Glutamatergic neuron (in vitro differentiated cells): ENCODE results near the gene OLFML2A. TPM values are rescaled to one million over a fixed set of nuclear protein-coding genes. Genes with fewer than 3 reads are reported as not detected.

Experiments
- DNase-seq: peaks from one replicate; pipeline ENCODE4 v3.0.0; 2022
- H3K27ac Mint-ChIP-seq: one replicate; pipeline ENCODE4 v1.8.0; 2020; ENCODE audit warnings: mild to moderate bottlenecking, mixed read lengths, inconsistent platforms; ENCODE audit not compliant: unreplicated experiment
- H3K27me3 Mint-ChIP-seq: one replicate; pipeline ENCODE4 v1.8.0; 2020; ENCODE audit warnings: mild to moderate bottlenecking, moderate library complexity, mixed read lengths, inconsistent platforms; ENCODE audit not compliant: unreplicated experiment
- H3K36me3 Mint-ChIP-seq: one replicate; pipeline ENCODE4 v1.8.0; 2020; ENCODE audit warnings: mild to moderate bottlenecking, mixed read lengths, inconsistent platforms; ENCODE audit not compliant: unreplicated experiment
- H3K4me1 Mint-ChIP-seq: one replicate; pipeline ENCODE4 v1.8.0; 2020; ENCODE audit warnings: mild to moderate bottlenecking, low read depth, mixed read lengths, inconsistent platforms; ENCODE audit not compliant: unreplicated experiment
- H3K4me3 Mint-ChIP-seq: one replicate; pipeline ENCODE4 v1.8.0; 2020; ENCODE audit warnings: mild to moderate bottlenecking, mixed read lengths, inconsistent platforms; ENCODE audit not compliant: unreplicated experiment
- H3K9me3 Mint-ChIP-seq: one replicate; pipeline ENCODE4 v1.8.0; 2020; ENCODE audit warnings: mild to moderate bottlenecking, moderate library complexity, mixed read lengths, inconsistent platforms; ENCODE audit not compliant: unreplicated experiment
- CTCF ChIP-seq: fragments of 200-600 bp; sonication (generic); IDR thresholded peaks from one replicate; pipeline ENCODE4 v1.5.0; 2021; ENCODE audit not compliant: partially characterized antibody, unreplicated experiment
- total RNA-seq: library from RNA; stranded (reverse); fragmentation: NEBNext Ultra II Directional; extraction: Animal tissue kit (Norgen Biotek cat#: 25700); gene quantifications from one replicate; pipeline ENCODE4 v1.2.1, GENCODE V29; 2021; ENCODE audit not compliant: unreplicated experiment

OLFML2A gene
- total RNA-seq, 1 donor from 2014 or later, result not detected

DNA sequence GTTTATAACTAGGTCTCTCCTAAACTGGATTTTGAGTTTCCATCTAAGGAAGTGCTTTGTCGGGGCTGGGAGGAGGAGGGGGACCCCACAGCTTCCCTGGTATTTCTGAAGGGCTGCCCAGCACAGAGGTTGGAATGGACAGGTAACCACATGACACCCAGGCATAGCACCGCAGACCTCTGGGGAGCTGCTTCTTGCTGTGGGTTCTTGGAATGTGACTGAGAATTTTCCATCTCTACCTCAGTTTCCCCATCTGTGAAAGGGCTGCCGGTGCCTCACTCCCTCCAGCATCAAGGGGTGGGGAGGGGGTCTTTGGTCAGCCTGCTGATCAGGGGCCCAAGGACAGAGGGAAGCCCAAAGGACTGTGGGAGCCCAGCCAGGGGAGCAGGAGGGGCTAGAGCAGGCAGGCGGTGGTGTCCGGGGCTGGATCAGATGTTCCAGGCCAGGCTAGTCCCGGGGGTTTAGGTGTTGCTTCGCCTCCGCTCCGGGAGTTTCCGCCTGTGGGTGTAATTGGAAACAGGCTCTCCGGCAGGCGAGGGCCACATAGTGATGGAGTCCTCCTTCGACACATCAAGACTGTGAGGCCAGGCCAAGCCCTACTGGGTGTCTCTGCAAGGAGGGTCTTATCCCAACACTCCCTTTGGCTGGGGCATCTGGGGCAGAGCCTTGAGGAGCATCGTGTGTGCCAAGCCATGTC lies 3.3 kb downstream of the OLFML2A start:
- H3K36me3 Mint-ChIP-seq, result no peaks in the 10 kb centered on the region
- peaks cover 12% of the 10 kb centered on the region for H3K9me3 Mint-ChIP-seq
- H3K27me3 Mint-ChIP-seq, result peaks cover 11% of the 10 kb centered on the region
- no peak overlapping the region for H3K4me3 Mint-ChIP-seq
- TF ChIP-seq CTCF, result no peak
- DNase-seq, result no peak
- peaks cover 2% of the 10 kb centered on the region for H3K4me1 Mint-ChIP-seq
- H3K27ac Mint-ChIP-seq, result no peak overlapping the region

DNA sequence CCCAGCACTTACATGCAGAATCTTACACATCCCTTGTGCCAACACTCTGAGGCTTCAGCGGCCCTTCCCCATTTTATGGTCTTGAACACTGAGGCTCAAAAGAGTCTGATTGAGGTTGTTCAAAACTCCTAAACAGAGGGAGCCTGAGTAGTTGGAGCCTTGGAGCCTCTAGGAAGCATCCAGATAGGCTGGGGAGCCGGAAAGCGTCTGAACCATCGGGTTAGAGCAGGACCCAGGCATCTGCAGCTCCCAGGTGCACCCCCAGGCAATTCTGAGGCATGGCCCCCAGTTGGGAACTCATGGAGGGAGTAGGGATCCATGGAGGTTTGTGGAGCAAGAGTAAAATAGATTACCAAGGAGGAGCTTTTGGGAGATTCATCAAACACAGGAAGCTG lies 3.8 kb downstream of the OLFML2A start:
- H3K4me1 Mint-ChIP-seq, result peaks cover 2% of the 10 kb centered on the region
- peaks cover 11% of the 10 kb centered on the region for H3K9me3 Mint-ChIP-seq
- TF ChIP-seq CTCF, result no peak
- no peak for DNase-seq
- peaks cover 10% of the 10 kb centered on the region for H3K27me3 Mint-ChIP-seq
- no peaks in the 10 kb centered on the region for H3K36me3 Mint-ChIP-seq
- no peak overlapping the region for H3K27ac Mint-ChIP-seq
- no peak overlapping the region for H3K4me3 Mint-ChIP-seq

DNA sequence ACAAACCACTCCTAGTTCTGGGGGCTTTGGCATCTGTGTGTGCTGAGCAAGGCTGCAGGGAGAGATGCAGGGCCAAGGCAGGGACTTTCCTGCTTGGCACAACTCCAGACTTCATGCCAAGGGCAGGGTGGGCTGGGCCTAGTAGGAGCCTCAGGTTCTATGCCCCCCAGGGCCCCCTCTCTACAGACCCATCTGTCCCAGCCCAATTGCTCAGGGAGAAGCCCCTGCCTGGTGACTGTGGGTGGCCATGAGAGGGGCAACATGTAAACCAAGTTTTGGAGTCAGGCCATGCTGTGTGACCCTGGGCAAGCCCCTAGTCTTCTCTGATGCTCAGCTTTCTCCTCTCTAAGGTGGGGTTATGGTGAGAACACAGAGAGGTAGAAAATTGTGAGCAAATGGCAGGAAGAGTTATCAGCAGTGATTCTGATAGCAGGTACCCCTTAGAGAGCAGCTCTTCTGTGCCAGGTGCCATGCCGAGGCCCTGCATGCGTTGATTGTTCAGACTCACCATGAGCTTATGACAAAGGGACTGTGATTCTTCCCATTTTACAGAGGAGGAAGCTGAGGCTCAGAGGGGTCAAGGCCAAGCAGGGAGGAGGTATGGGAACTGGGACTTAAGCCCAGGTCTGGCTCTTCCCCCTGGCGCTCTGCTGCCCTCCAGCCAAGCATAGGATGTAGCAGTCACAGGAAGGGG lies 5.2 kb downstream of the OLFML2A start:
- Mint-ChIP-seq H3K4me3 (no peak overlapping the region), H3K27ac (no peak overlapping the region), H3K36me3 (no peaks in the 10 kb centered on the region), H3K27me3 (peaks cover 2% of the 10 kb centered on the region), H3K4me1 (peaks cover 2% of the 10 kb centered on the region), H3K9me3 (peaks cover 3% of the 10 kb centered on the region)
- no peak for DNase-seq
- TF ChIP-seq CTCF, result no peak

GRCh38 chr9:124782661-124783574 lies 6.0 kb downstream of the OLFML2A start:
- no peak for TF ChIP-seq CTCF
- Mint-ChIP-seq H3K27ac (no peak overlapping the region), H3K36me3 (no peaks in the 10 kb centered on the region), H3K4me3 (no peak overlapping the region), H3K4me1 (peaks cover 2% of the 10 kb centered on the region), H3K9me3 (peaks cover 1% of the 10 kb centered on the region), H3K27me3 (peaks cover 2% of the 10 kb centered on the region)
- no peak for DNase-seq
